Motor neuron (in vitro differentiated cells): Measurements from ENCODE around the gene ERLEC1. TPM values are rescaled to one million over a fixed set of nuclear protein-coding genes. Genes with fewer than 3 reads are reported as not detected.
A peak's percentile ranks its signal among the peaks of the same experiment; 100 is the strongest.
"Not testable (repeated sequence)": the region's sequence is repeated elsewhere in the genome, so short reads cannot be mapped to it uniquely, and the experiment has no call there.

Source experiments
- ATAC-seq, 8 experiments: fragments of 200-7000 bp; cut with Tn5 transposase; replicated peaks in 6 of 8; 2 replicates each; pipeline ENCODE4 v1.8.0; 2021; ENCODE audit warnings: mild to moderate bottlenecking in 8 of 8, moderate library complexity in 8 of 8
- H3K27ac ChIP-seq, 2 donors: fragments of 250-450 bp; sonication (Bioruptor Pico); 2 replicates each; pipeline ENCODE4 v1.9.0; 2021; ENCODE audit warnings: antibody characterized with exemption in 2 of 2, mild to moderate bottlenecking in 2 of 2, moderate library complexity in 1 of 2
- H3K4me1 ChIP-seq, 2 donors: fragments of 250-450 bp; sonication (Bioruptor Pico); replicated peaks in 1 of 2; 2 replicates each; pipeline ENCODE4 v1.6.1; 2021; ENCODE audit warnings: antibody characterized with exemption in 2 of 2, mild to moderate bottlenecking in 2 of 2, moderate library complexity in 1 of 2
- H3K4me3 ChIP-seq, 5 donors: fragments of 250-450 bp; sonication (Bioruptor Pico); 2 replicates each; pipeline ENCODE4 v1.9.0; 2021; ENCODE audit warnings: antibody characterized with exemption in 5 of 5, mild to moderate bottlenecking in 5 of 5, moderate library complexity in 4 of 5
- WGBS, 10 experiments: fragments of 450-650 bp; shearing (Covaris generic); methylation state at CpG; one replicate each; pipeline ENCODE4 v1.0.0; 2022; 5-methylcytosine and 5-hydroxymethylcytosine counted together
- in situ Hi-C, 9 experiments: fragments of 400-800 bp; cut with MboI; loops; one replicate each; pipeline ENCODE4 v1.15.0; 2021; ENCODE audit warnings: low sequenced_read_pairs in 9 of 9, low pct_unique_long_range_greater_than_20kb in 2 of 9; ENCODE audit not compliant: unreplicated experiment in 9 of 9
- total RNA-seq, 8 experiments: library from RNA; unstranded; fragments of 300-600 nt; gene quantifications; 2 replicates each; pipeline versions ENCODE4 v1.2.3 to v1.2.4, GENCODE V29; 2022

Gene ERLEC1
- total RNA-seq, 8 experiments from 2014 or later: 28.6 to 109 (median 41.6) TPM

GRCh38 chr2:53826587-53827397, 39.9 kb downstream of the ERLEC1 start:
- WGBS, 10 experiments: 6 to 94% (median 63%) methylated on average over 2 to 3 of the region's 3 CpGs; no CpG with 5 or more reads in 2 of the 10 experiments

GRCh38 chr2:53827398-53828175, 40.7 kb downstream of the ERLEC1 start:
- peak in 3 of 8 experiments; percentile 42 to 88 (median 49) for ATAC-seq
- WGBS, 10 experiments: 70 to 100% (median 91%) methylated on average over 1 to 3 of the region's 3 CpGs; no CpG with 5 or more reads in 4 of the 10 experiments
- Histone ChIP-seq H3K4me1 (no peaks in the 10 kb centered on the region), H3K4me3 (no peak overlapping the region), H3K27ac (no peak overlapping the region)
- in situ Hi-C loops: no loop called here

More at GRCh38 chr2:53826587-53827397, 39.9 kb downstream of the ERLEC1 start:
- Histone ChIP-seq H3K27ac (no peak overlapping the region), H3K4me1 (no peaks in the 10 kb centered on the region), H3K4me3 (no peak overlapping the region)
- in situ Hi-C loops: no loop called here
- ATAC-seq: peak in 4 of 8 experiments; percentile 37 to 72 (median 52)

- ATAC-seq: no peak
- in situ Hi-C loops: no loop called here
- H3K27ac ChIP-seq: no peak overlapping the region
- 88 to 100% (median 95%) methylated on average over 1 to 4 of the region's 4 CpGs for WGBS, 10 experiments
- H3K4me1 ChIP-seq: no peaks in the 10 kb centered on the region
- H3K4me3 ChIP-seq: no peak overlapping the region
These were observed 41.5 kb downstream of the ERLEC1 start for GRCh38 chr2:53828331-53828730.

GRCh38 chr2:53829273-53829979, 42.6 kb downstream of the ERLEC1 start:
- Histone ChIP-seq H3K4me1 (no peaks in the 10 kb centered on the region), H3K4me3 (no peak overlapping the region), H3K27ac (no peak overlapping the region)
- in situ Hi-C loops: no loop called here
- 37 to 98% (median 77%) methylated on average over 4 to 11 of the region's 11 CpGs for WGBS, 10 experiments
- peak in 2 of 8 experiments; percentile 54 to 55 for ATAC-seq

- 0 to 100% (median 97%) methylated on average over 1 to 4 of the region's 4 CpGs; no CpG with 5 or more reads in 2 of the 10 experiments for WGBS, 10 experiments
- in situ Hi-C loops, ATAC-seq, H3K4me1 ChIP-seq, H3K4me3 ChIP-seq, H3K27ac ChIP-seq: not testable (repeated sequence)
These were observed 43.1 kb downstream of the ERLEC1 start for GRCh38 chr2:53829980-53830290.

GRCh38 chr2:53840580-53840979, 53.7 kb downstream of the ERLEC1 start:
- in situ Hi-C loops: no loop called here
- no peak overlapping the region for H3K4me3 ChIP-seq
- no CpG with 5 or more reads among the region's 1 CpG for WGBS, 10 experiments
- H3K4me1 ChIP-seq: no peaks in the 10 kb centered on the region
- no peak for ATAC-seq
- no peak overlapping the region for H3K27ac ChIP-seq

GRCh38 chr2:53841651-53842050, 54.8 kb downstream of the ERLEC1 start:
- 89 to 100% (median 97%) methylated on average over 2 to 7 of the region's 7 CpGs; no CpG with 5 or more reads in 1 of the 10 experiments for WGBS, 10 experiments

GRCh38 chr2:53842891-53843290, 56.0 kb downstream of the ERLEC1 start:
- 48 to 100% (median 83%) methylated on average over 1 to 2 of the region's 3 CpGs; no CpG with 5 or more reads in 5 of the 10 experiments for WGBS, 10 experiments
- Histone ChIP-seq H3K27ac (no peak overlapping the region), H3K4me3 (no peak overlapping the region), H3K4me1 (no peaks in the 10 kb centered on the region)
- no peak for ATAC-seq
- in situ Hi-C loops: no loop called here

More at GRCh38 chr2:53841651-53842050, 54.8 kb downstream of the ERLEC1 start:
- H3K4me1 ChIP-seq, H3K4me3 ChIP-seq, in situ Hi-C loops, H3K27ac ChIP-seq, ATAC-seq: not testable (repeated sequence)

GRCh38 chr2:53843595-53843994, 56.8 kb downstream of the ERLEC1 start:
- no peak overlapping the region for H3K27ac ChIP-seq
- H3K4me3 ChIP-seq: no peak overlapping the region
- peak in 1 of 8 experiments; percentile 23 for ATAC-seq
- WGBS, 10 experiments: 39 to 100% (median 74%) methylated on average over 1 to 2 of the region's 2 CpGs; no CpG with 5 or more reads in 1 of the 10 experiments
- H3K4me1 ChIP-seq: no peaks in the 10 kb centered on the region
- in situ Hi-C loops: no loop called here

- Histone ChIP-seq H3K4me1 (no peaks in the 10 kb centered on the region), H3K27ac (no peak overlapping the region), H3K4me3 (no peak overlapping the region)
- WGBS, 10 experiments: 90 to 100% (median 100%) methylated on average over 1 to 2 of the region's 2 CpGs
- ATAC-seq: no peak
- in situ Hi-C loops: no loop called here
These were observed 61.2 kb downstream of the ERLEC1 start for GRCh38 chr2:53848062-53848461.

GRCh38 chr2:53851052-53851757, 64.4 kb downstream of the ERLEC1 start:
- 65 to 100% (median 95%) methylated on average over 2 to 9 of the region's 9 CpGs for WGBS, 10 experiments
- H3K4me1 ChIP-seq, in situ Hi-C loops, H3K27ac ChIP-seq, H3K4me3 ChIP-seq, ATAC-seq: not testable (repeated sequence)

GRCh38 chr2:53852532-53852931, 65.7 kb downstream of the ERLEC1 start:
- no peak for ATAC-seq
- no peak overlapping the region for H3K4me3 ChIP-seq
- no peak overlapping the region for H3K27ac ChIP-seq
- H3K4me1 ChIP-seq: no peaks in the 10 kb centered on the region
- in situ Hi-C loops: no loop called here
- 84 to 100% (median 94%) methylated on average over 2 to 4 of the region's 4 CpGs for WGBS, 10 experiments
